Measurements from ENCODE around the gene SPDYC.

Gene SPDYC

DNA sequence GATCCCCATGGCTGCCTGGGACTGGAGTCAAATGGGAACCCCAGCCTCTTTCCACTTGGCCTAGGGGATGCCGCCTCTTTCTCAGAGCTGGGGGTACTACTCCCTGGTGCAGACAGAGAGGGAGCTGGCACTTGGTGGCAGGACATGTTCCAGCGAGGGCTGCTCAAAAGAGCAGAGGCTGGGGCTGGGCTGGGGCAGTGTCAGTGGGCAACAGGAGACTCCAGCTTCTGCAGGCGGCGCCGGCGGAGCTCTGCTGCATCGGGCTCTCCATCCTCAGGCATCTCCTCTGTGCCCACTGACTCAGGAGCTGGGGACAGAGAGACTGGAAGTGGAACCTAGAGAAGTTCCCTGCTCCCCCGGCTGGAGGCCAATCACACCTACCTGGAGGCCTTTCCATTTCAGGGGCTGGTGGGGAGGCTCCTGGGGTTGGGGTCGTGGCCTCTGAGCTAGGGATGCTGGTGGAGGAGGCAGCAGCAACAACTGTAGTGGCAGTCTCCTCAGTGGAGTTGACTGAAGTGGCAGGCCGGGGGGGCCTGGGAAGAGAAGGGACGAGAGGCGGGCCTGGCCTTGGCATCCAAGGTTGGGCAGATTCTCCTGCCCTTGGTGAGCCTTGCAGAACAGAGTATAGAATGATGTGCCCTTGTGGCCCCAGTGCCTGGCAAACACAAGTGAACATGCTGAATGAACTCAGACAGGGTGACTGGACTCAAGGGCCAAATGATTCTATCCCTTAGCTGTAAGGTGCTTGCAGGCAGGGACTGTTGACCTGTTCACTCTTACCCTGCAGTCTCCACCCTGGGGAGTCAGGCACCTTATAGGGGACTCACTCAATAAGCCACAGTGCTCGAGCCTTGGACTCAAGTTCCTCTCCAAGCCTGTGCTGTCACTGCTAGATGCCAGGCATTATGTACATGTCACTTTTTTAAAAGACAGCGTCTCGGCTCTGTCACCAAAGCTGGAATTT is 41.6 kb upstream of the SPDYC start:
- Histone ChIP-seq H3K27me3 (ENCODE audit: control insufficient read depth, insufficient read depth, low read length, poor library complexity, severe bottlenecking) (no peaks in the 10 kb centered on the region), H3K4me1 (ENCODE audit: control insufficient read depth, insufficient read depth, low read length) (peaks cover 6% of the 10 kb centered on the region), H3K36me3 (ENCODE audit: control insufficient read depth, insufficient read depth, low read length) (peaks cover 20% of the 10 kb centered on the region), H3K27ac (ENCODE audit: insufficient read depth, low read depth, low read length, poor library complexity, severe bottlenecking) (no peak overlapping the region), H3K9me3 (ENCODE audit: control insufficient read depth, low read length) (no peaks in the 10 kb centered on the region), H3K4me3 (ENCODE audit: insufficient read depth, low read depth, low read length) (no peak overlapping the region)
- 93 to 94% methylated on average over 15 of the region's 15 CpGs for WGBS, 2 experiments

DNA sequence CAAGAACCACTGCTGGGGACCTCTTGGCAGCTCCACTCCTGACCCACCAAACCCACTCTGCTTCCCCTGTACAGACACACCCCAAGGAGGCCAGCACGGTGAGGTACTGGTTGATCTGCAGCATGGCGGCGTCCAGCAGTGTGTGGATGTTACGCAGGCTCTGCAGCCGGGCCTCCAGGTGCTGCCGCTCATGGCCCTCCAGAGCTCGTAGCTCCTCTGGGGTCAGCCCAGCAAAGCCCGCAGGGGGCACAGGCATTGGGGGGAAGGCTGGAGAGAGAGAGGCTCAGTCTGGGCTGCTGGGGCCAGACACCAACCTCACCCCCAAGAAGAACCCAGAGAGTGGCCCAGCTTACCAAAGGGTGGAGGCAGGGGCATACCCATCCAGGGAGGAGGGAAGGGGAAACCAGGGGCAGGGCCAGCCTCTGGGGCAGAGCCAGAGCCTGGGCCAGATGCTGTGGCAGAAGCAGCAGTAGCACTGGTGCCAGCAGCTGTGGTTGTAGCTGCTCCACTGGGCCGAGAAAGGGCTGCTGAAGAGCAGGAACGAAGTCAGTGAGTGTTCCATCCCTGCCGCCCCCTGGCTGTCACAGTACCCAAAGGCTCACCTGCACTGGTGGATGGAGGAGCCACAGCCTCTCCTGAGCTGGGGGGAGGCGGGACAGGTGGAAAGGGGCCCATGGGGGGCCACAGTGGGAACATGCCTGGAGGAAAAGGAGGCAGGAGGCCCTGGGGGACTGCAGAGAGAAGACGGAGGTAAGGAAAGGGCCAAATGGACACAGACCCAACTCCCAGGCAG is 40.2 kb upstream of the SPDYC start:
- Histone ChIP-seq H3K27me3 (ENCODE audit: control insufficient read depth, insufficient read depth, low read length, poor library complexity, severe bottlenecking) (no peaks in the 10 kb centered on the region), H3K4me1 (ENCODE audit: control insufficient read depth, insufficient read depth, low read length) (peaks cover 9% of the 10 kb centered on the region), H3K4me3 (ENCODE audit: insufficient read depth, low read depth, low read length) (no peak overlapping the region), H3K36me3 (ENCODE audit: control insufficient read depth, insufficient read depth, low read length) (peaks cover 20% of the 10 kb centered on the region), H3K9me3 (ENCODE audit: control insufficient read depth, low read length) (no peaks in the 10 kb centered on the region), H3K27ac (ENCODE audit: insufficient read depth, low read depth, low read length, poor library complexity, severe bottlenecking) (no peak overlapping the region)
- 93 to 94% methylated on average over 13 of the region's 13 CpGs for WGBS, 2 experiments

DNA sequence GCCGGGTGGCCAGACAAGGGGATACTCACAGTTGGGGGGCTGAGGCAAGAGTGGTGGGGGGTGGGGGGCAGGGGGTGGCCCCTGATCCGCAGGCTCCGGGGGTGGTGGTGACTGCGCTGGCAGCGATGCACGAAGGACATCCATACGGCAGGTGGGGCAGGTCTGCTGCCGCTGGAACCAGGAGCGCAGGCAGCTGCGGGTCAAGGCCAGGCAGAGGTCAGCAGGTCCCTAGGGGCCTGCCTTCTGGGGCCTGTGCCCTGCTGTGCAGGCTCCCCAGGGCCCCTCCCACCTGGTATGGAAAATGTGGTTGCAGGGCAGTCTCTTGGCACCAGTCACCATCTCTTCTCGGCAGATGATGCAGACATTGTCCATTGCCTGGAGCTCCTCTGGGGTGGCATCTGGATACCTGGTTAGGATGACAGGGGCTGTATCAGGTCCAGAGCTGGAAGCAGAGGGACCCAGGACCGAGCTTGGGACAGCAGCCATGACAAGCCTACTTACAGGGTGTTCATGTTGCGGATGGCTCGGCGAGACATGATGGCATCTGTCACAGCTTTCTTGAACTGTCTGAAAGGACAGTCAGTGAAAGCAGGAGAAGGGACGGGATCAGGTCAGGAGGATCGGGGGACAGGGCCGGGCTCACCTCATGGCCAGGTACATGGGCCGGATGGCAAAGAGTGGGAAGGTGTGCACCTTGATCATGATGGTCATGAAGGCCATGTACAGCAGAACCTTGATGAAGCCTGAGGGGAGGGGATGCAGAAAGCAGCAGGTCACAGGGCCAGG is 39.2 kb upstream of the SPDYC start:
- Histone ChIP-seq H3K4me3 (ENCODE audit: insufficient read depth, low read depth, low read length) (no peak overlapping the region), H3K27me3 (ENCODE audit: control insufficient read depth, insufficient read depth, low read length, poor library complexity, severe bottlenecking) (no peaks in the 10 kb centered on the region), H3K4me1 (ENCODE audit: control insufficient read depth, insufficient read depth, low read length) (peaks cover 11% of the 10 kb centered on the region), H3K27ac (ENCODE audit: insufficient read depth, low read depth, low read length, poor library complexity, severe bottlenecking) (no peak overlapping the region), H3K36me3 (ENCODE audit: control insufficient read depth, insufficient read depth, low read length) (peaks cover 17% of the 10 kb centered on the region), H3K9me3 (ENCODE audit: control insufficient read depth, low read length) (no peaks in the 10 kb centered on the region)
- 92 to 94% methylated on average over 19 of the region's 19 CpGs for WGBS, 2 experiments

DNA sequence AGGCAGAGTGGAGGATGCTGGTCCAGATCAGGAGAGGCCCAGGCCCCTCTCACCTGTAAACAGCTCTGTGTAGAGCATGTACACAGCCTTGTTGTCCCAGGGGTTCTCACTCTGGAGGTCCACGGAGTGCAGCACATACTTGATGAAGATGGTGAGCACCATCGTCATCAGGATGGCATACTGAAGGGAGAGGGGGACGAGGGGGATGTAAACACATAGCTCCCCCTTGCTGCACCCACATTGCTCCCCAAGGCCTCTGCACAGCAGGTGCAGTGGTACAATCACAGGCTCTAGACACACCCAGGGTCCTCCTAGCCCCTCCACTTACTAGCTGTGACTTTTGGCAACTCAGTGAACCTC is 38.6 kb upstream of the SPDYC start:
- no peaks in the 10 kb centered on the region for H3K9me3 ChIP-seq (ENCODE audit: control insufficient read depth, low read length)
- WGBS, 2 experiments: 87 to 89% methylated on average over 3 of the region's 3 CpGs

DNA sequence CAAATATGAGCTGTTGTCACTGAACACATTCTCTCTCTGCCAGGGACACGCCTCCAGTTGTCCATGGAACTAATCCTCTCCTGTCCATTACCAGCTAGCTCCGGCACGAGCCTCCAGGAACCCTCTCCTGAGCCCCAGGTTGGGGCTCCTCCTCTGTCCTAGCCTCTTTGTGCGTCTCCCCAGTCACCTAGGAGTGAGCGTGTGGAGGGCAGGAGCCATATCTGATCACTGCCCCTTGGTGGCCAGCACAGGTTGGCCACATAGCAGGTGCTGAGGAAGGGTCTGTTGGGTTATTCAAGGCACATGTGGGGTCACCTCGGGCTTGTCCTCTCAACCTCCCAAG is 38.2 kb upstream of the SPDYC start:
- Histone ChIP-seq H3K27me3 (ENCODE audit: control insufficient read depth, insufficient read depth, low read length, poor library complexity, severe bottlenecking) (no peaks in the 10 kb centered on the region), H3K4me3 (ENCODE audit: insufficient read depth, low read depth, low read length) (no peak overlapping the region), H3K4me1 (ENCODE audit: control insufficient read depth, insufficient read depth, low read length) (peaks cover 11% of the 10 kb centered on the region), H3K36me3 (ENCODE audit: control insufficient read depth, insufficient read depth, low read length) (peaks cover 7% of the 10 kb centered on the region), H3K9me3 (ENCODE audit: control insufficient read depth, low read length) (no peaks in the 10 kb centered on the region), H3K27ac (ENCODE audit: insufficient read depth, low read depth, low read length, poor library complexity, severe bottlenecking) (no peak overlapping the region)
- WGBS, 2 experiments: 92 to 96% methylated on average over 6 of the region's 6 CpGs

More for the DNA sequence above, 38.6 kb upstream of the SPDYC start:
- H3K27me3 ChIP-seq (ENCODE audit: control insufficient read depth, insufficient read depth, low read length, poor library complexity, severe bottlenecking): no peaks in the 10 kb centered on the region
- no peak overlapping the region for H3K27ac ChIP-seq (ENCODE audit: insufficient read depth, low read depth, low read length, poor library complexity, severe bottlenecking)
- H3K36me3 ChIP-seq (ENCODE audit: control insufficient read depth, insufficient read depth, low read length): peaks cover 12% of the 10 kb centered on the region
- no peak overlapping the region for H3K4me3 ChIP-seq (ENCODE audit: insufficient read depth, low read depth, low read length)
- peaks cover 11% of the 10 kb centered on the region for H3K4me1 ChIP-seq (ENCODE audit: control insufficient read depth, insufficient read depth, low read length)

DNA sequence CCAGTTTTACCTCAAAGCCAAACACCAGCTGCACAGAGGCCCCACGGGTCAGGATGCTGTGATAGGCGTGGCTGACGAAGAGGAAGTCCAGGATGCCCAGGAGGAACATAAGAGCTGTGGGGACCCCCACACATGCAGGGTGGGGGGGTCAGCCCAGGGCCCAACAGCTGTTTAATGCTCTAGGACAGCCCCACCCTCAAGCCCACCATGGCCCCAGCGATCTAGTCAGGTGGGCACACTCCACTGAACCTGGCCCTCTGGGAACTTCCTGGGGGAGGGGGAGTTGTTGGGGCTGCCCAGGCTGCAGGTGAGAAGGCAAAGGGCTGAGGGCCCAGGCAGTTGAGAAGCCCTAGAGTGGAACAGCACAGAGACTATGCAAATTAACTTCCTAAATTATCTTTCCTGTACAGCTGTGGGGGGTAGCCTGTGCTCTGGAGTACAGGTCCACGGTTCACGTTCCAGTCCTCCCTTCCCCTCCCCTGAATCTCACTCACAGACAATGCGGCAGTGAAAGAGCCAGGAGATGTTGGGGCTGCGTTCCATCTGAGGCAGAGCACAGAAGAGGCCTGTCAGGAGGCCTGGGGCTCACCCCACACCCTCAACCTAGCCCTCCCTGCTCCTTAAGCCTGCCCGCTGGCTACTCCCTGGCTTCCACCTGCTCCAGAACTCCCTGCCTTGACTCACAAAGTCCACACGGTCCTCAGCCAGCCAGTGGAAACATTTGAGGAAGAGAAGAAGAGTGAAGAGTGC is 37.6 kb upstream of the SPDYC start:
- Histone ChIP-seq H3K36me3 (ENCODE audit: control insufficient read depth, insufficient read depth, low read length) (peaks cover 4% of the 10 kb centered on the region), H3K9me3 (ENCODE audit: control insufficient read depth, low read length) (no peaks in the 10 kb centered on the region), H3K4me1 (ENCODE audit: control insufficient read depth, insufficient read depth, low read length) (peaks cover 11% of the 10 kb centered on the region), H3K27ac (ENCODE audit: insufficient read depth, low read depth, low read length, poor library complexity, severe bottlenecking) (no peak overlapping the region), H3K27me3 (ENCODE audit: control insufficient read depth, insufficient read depth, low read length, poor library complexity, severe bottlenecking) (no peaks in the 10 kb centered on the region), H3K4me3 (ENCODE audit: insufficient read depth, low read depth, low read length) (no peak overlapping the region)
- WGBS, 2 experiments: 94 to 95% methylated on average over 10 of the region's 10 CpGs

DNA sequence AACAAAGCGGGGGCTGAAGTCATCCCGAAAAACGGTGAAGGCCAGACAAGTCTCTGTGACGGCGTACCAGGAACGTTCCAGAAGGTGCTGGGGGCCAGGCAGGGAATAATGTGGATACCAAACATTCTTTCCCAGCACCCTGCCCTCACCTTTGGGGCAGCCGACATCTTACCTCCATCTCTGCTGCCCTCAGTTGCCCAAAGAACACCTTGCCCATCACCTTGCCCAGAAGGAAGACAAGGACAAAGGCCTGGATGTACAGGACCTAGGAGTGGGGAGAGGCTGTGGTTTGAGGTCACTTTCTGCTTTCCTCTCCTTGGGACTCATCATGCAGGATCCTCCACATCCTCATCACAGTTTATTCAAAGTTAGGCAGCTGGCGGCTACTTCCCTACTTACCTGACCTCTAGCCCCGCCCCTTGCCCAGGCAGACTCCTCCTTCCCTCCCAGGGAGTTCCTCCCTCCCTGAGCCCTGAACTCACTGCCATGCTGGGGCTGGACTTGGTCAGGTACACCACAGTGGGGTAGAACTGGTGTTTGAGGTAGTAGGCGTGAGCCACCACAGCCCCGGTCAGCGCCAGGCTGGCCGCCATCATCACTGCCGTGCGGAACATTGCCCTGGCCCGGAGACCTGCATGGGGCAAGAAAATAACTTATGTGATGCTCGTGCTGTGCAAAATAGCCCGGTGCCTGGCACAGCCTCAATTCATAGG is 36.9 kb upstream of the SPDYC start:
- Histone ChIP-seq H3K27me3 (ENCODE audit: control insufficient read depth, insufficient read depth, low read length, poor library complexity, severe bottlenecking) (no peaks in the 10 kb centered on the region), H3K4me3 (ENCODE audit: insufficient read depth, low read depth, low read length) (peak overlapping the region; percentile 83), H3K27ac (ENCODE audit: insufficient read depth, low read depth, low read length, poor library complexity, severe bottlenecking) (no peak overlapping the region), H3K9me3 (ENCODE audit: control insufficient read depth, low read length) (no peaks in the 10 kb centered on the region), H3K4me1 (ENCODE audit: control insufficient read depth, insufficient read depth, low read length) (peaks cover 11% of the 10 kb centered on the region), H3K36me3 (ENCODE audit: control insufficient read depth, insufficient read depth, low read length) (peaks cover 4% of the 10 kb centered on the region)
- WGBS, 2 experiments: 49 to 56% methylated on average over 18 of the region's 18 CpGs

DNA sequence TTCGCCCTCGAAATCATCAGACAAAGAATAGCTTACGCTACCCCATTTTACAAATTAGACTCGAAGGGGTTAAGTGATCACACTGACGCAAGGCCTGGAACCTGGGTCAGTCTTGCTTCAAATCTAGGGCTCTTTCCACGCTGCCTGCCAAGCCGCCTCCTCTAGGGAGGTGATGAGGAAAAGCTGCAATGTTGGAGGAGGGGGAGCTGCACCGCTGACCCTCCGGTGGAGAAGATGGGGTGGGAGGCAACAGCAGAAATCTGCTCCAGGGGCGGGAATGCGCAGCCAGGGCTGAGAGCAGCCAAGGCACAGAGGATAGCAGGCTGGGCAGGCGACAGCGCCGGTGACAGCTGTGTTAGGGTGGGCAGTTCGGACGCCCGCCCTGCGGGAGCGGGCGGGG is 36.3 kb upstream of the SPDYC start:
- Histone ChIP-seq H3K36me3 (ENCODE audit: control insufficient read depth, insufficient read depth, low read length) (peaks cover 4% of the 10 kb centered on the region), H3K27ac (ENCODE audit: insufficient read depth, low read depth, low read length, poor library complexity, severe bottlenecking) (peak overlapping the region; percentile 11), H3K4me1 (ENCODE audit: control insufficient read depth, insufficient read depth, low read length) (peaks cover 11% of the 10 kb centered on the region), H3K27me3 (ENCODE audit: control insufficient read depth, insufficient read depth, low read length, poor library complexity, severe bottlenecking) (no peaks in the 10 kb centered on the region), H3K4me3 (ENCODE audit: insufficient read depth, low read depth, low read length) (peak overlapping the region; percentile 83), H3K9me3 (ENCODE audit: control insufficient read depth, low read length) (no peaks in the 10 kb centered on the region)
- WGBS, 2 experiments: 3 to 5% methylated on average over 20 of the region's 20 CpGs

DNA sequence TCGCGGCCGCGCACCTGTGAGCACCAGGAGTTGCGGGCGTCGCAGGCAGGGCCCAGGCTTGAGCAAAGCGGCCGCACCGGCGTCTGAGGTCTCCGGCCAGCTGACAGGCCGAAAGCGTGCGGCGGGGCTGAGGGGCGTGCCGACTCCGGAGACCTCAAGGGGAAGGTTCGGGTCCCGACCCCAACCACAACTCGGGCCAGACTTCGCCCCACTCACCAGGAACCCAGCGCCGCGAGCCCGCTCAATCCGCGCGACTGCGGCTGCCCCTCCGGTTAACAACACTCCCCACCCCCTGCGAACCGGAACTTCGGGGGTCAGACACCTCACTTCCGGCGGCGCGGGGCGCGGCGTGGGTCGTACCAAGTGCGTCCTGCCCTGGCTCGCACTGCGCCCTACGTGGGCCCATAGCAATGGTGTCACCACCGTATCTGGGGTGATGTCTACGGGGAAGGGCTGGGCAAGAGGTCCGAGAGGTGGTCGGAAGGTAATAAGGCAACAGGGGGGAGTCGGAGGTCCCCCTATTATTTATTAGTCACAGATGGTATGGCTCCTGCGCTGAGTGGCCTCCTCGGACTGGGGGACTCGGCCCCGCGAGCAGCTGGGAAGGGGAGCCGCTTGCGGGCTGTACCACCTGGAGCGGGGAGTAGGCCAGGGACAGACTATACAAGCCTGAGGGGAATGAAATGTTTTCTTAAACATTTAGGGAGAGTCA is 35.6 kb upstream of the SPDYC start, which contains the start of gene SYVN1:
Gene SYVN1, minus strand, starts transcription at position 280 of the 712 bp plus-strand sequence. CDS start 918 bp downstream, outside the sequence.
- Histone ChIP-seq H3K27ac (ENCODE audit: insufficient read depth, low read depth, low read length, poor library complexity, severe bottlenecking) (peak within 1 kb of the TSS; percentile 96), H3K4me1 (ENCODE audit: control insufficient read depth, insufficient read depth, low read length) (peaks cover 11% of the 10 kb centered on the region), H3K9me3 (ENCODE audit: control insufficient read depth, low read length) (no peaks in the 10 kb centered on the region), H3K27me3 (ENCODE audit: control insufficient read depth, insufficient read depth, low read length, poor library complexity, severe bottlenecking) (no peaks in the 10 kb centered on the region), H3K36me3 (ENCODE audit: control insufficient read depth, insufficient read depth, low read length) (peaks cover 2% of the 10 kb centered on the region), H3K4me3 (ENCODE audit: insufficient read depth, low read depth, low read length) (peak within 1 kb of the TSS; percentile 83)
- 0% methylated on average over 60 of the region's 60 CpGs for WGBS, 2 experiments

All from ectodermal cell (in vitro differentiated cells).